GM19324 (cell line): ENCODE measurements around the gene CCDC54.
"Not testable (repeated sequence)": the region's sequence is repeated elsewhere in the genome, so short reads cannot be mapped to it uniquely, and the experiment has no call there.

Source experiments
- ATAC-seq: cut with Tn5 transposase; IDR thresholded peaks from one replicate; pipeline ENCODE4 v1.9.1; 2021; ENCODE audit warnings: mild to moderate bottlenecking, moderate library complexity; ENCODE audit not compliant: unreplicated experiment, low FRiP score

Gene CCDC54

GRCh38 chr3:107377151-107377550, at the start of gene CCDC54:
TSS of gene CCDC54 (plus strand) at chr3:107377439. CDS start at chr3:107377588, 149 bp downstream.
- ATAC-seq: no peak

DNA sequence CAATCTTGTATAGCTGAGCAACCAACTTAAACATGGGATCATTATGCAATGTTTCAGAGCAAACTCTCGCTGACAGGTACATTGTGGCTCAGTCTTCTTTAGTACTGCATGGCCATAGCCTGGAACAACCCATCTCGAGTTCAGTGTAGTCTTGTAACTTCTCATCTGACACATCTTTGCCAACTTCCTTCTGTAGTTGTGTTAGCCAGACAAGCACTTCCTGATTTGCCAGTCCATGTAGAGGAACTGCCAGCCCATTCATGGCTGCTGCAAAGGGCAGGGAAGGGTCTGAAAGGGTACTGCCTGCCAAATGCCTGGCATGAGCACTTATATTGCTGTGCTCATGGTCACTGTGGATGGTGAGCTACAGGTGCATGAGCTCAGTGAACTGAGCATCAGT, 49.2 kb upstream of the CCDC54 start:
- no peak for ATAC-seq

DNA sequence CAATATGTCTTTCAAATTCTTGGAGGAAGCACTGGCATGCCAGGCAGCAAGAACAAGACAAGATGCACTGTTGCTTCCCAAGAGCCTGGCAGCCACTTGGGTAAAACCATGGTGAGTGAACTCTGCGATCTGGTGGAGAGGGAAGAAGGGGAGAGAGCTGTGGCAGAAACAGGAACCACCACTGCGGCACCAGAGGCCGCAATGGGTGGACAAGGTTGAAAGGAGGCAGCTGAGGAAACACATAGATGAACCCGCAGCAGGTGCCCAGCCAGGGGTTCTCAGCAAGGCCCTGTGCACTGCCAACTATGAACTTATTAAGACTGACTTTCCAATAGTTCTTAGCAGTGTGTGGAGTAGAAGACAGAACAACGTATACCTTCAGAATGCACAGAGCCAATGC, 48.2 kb upstream of the CCDC54 start:
- ATAC-seq: no peak

- ATAC-seq: not testable (repeated sequence)
Observed at GRCh38 chr3:107339690-107340089, 37.5 kb upstream of the CCDC54 start.

GRCh38 chr3:107344722-107345121, 32.5 kb upstream of the CCDC54 start:
- no peak for ATAC-seq

GRCh38 chr3:107345822-107346405, 31.3 kb upstream of the CCDC54 start:
- no peak for ATAC-seq

- ATAC-seq: no peak
Observed at GRCh38 chr3:107346564-107346963, 30.7 kb upstream of the CCDC54 start.

GRCh38 chr3:107347751-107348150, 29.5 kb upstream of the CCDC54 start:
- no peak for ATAC-seq

GRCh38 chr3:107356706-107357105, 20.5 kb upstream of the CCDC54 start:
- no peak for ATAC-seq

- ATAC-seq: no peak
Observed at GRCh38 chr3:107361633-107362032, 15.6 kb upstream of the CCDC54 start.

GRCh38 chr3:107365051-107365450, 12.2 kb upstream of the CCDC54 start:
- ATAC-seq: no peak

- ATAC-seq: no peak
Observed at GRCh38 chr3:107366766-107367165, 10.5 kb upstream of the CCDC54 start.

GRCh38 chr3:107367353-107367752, 9.9 kb upstream of the CCDC54 start:
- ATAC-seq: no peak

GRCh38 chr3:107368654-107369398, 8.4 kb upstream of the CCDC54 start:
- ATAC-seq: no peak

- ATAC-seq: no peak
Observed at GRCh38 chr3:107369791-107370190, 7.4 kb upstream of the CCDC54 start.

- ATAC-seq: no peak
Observed at GRCh38 chr3:107370907-107371306, 6.3 kb upstream of the CCDC54 start.

DNA sequence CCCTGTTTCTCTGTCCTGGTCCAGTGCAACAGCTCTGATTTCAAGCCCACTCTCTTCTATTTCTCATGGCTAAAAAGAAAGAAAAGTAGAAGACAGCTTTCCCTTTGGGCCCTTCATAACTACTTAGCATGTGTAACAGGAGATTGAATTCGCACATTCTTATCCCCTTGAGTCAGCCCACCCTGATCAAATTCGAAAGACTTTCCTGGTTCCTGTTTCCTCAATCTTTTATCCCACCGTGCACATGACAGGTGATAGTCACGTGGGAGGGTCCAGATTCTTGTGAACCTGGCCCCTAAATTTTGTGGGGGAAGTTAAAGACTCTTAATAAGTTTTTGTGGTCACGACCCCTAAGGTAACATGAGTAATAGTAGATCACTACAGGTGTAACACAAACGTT, 4.7 kb upstream of the CCDC54 start:
- no peak for ATAC-seq

DNA sequence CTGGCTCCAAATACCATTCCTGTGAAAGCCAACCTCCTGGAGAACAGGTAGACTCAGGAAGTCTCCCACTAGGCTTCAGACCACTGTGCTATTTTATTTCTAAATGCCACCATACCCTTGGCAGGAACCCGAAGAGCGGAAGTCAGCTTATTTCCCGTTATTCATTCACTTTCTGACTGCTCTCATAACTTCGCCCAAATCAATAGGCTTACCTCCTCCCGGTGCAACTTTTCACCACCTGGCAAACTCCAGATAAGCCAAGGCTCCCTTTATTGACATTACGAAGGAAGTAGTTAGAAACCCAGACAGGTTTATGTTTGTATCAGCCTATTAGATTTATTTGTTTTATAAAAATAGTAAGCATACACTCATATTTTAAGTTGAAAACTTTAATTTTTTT, 3.3 kb upstream of the CCDC54 start:
- no peak for ATAC-seq

- ATAC-seq: no peak
Observed at GRCh38 chr3:107375682-107376081, 1.6 kb upstream of the CCDC54 start.

DNA sequence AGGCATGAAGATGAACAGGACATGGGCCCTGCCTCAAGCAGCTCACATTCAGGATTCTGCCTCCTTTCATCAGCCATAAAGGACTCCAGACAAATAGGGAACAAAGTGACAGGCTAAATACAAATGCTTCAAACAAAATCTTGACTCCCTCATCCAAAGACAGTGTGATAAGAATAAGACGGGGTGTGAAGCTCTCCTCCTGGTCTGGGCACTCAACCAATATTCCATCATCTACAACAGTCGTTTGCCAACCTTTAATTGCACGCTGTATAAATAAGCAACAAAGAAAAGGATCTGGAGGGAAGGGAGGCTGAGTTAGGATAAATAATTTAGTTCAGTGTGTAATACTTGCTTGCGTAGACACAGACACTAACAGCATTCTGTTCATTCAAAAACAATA, 5.4 kb downstream of the CCDC54 start:
- no peak for ATAC-seq

GRCh38 chr3:107384428-107384827, 7.2 kb downstream of the CCDC54 start:
- no peak for ATAC-seq

GRCh38 chr3:107384907-107385306, 7.7 kb downstream of the CCDC54 start:
- no peak for ATAC-seq
